Mesenchymal stem cell (in vitro differentiated cells and primary cell): Measurements from ENCODE around the gene MGMT.

Experiments
- DNase-seq: peaks from one replicate; pipeline ENCODE4 v3.0.0-alpha.2; 2013
- H2AFZ ChIP-seq: one replicate; pipeline ENCODE4 v1.6.1; 2013; ENCODE audit warnings: low read depth, mild to moderate bottlenecking, control low read depth, inconsistent platforms, low read length, moderate library complexity
- H2AK5ac ChIP-seq: 2 replicates; pipeline ENCODE4 v1.6.1; 2013; ENCODE audit warnings: low read length, moderate library complexity, mild to moderate bottlenecking, inconsistent platforms; ENCODE audit not compliant: severe bottlenecking
- H2BK120ac ChIP-seq: one replicate; pipeline ENCODE4 v1.6.1; 2013; ENCODE audit warnings: low read depth, mild to moderate bottlenecking, inconsistent platforms, low read length, moderate library complexity
- H2BK12ac ChIP-seq, 2 experiments: one replicate each; pipeline ENCODE4 v1.6.1; 2013; ENCODE audit warnings: inconsistent platforms in 2 of 2, low read length in 2 of 2, mild to moderate bottlenecking in 2 of 2, moderate library complexity in 2 of 2, control low read depth in 1 of 2
- H2BK15ac ChIP-seq: one replicate; pipeline ENCODE4 v1.6.1; 2013; ENCODE audit warnings: mild to moderate bottlenecking, low read depth, inconsistent platforms; ENCODE audit not compliant: poor library complexity, severe bottlenecking
- H2BK5ac ChIP-seq: 2 replicates; pipeline ENCODE4 v1.6.1; 2013; ENCODE audit warnings: low read depth, mild to moderate bottlenecking, low read length, control low read depth, inconsistent platforms; ENCODE audit not compliant: poor library complexity, severe bottlenecking
- H3K14ac ChIP-seq, 2 experiments: one replicate each; pipeline ENCODE4 v1.6.1; 2013; ENCODE audit warnings: inconsistent platforms in 2 of 2, low read length in 2 of 2, control low read depth in 1 of 2, mild to moderate bottlenecking in 1 of 2, moderate library complexity in 1 of 2
- H3K18ac ChIP-seq, 2 experiments: one replicate each; pipeline ENCODE4 v1.6.1; 2013; ENCODE audit warnings: inconsistent platforms in 2 of 2, low read length in 2 of 2, control low read depth in 1 of 2, low read depth in 1 of 2, mild to moderate bottlenecking in 1 of 2
- H3K23ac ChIP-seq, 2 experiments: one replicate each; pipeline ENCODE4 v1.6.1; 2013; ENCODE audit warnings: inconsistent platforms in 2 of 2, low read length in 2 of 2, mild to moderate bottlenecking in 2 of 2, moderate library complexity in 2 of 2, control low read depth in 1 of 2
- H3K27ac ChIP-seq: 2 replicates; pipeline ENCODE4 v1.5.1; 2013; ENCODE audit warnings: mild to moderate bottlenecking, moderate library complexity, low read length, control low read depth, inconsistent platforms; ENCODE audit not compliant: poor library complexity, severe bottlenecking
- H3K27me3 ChIP-seq, 2 experiments: 2 replicates each; pipeline versions ENCODE4 v1.6.1 to v1.7.0; 2013; ENCODE audit warnings: low read length in 2 of 2, mild to moderate bottlenecking in 2 of 2, moderate library complexity in 2 of 2, control low read depth in 1 of 2, inconsistent platforms in 1 of 2; ENCODE audit not compliant: control insufficient read depth in 1 of 2, insufficient read depth in 1 of 2
- H3K36me3 ChIP-seq, 2 experiments: 2 replicates each; pipeline versions ENCODE4 v1.6.1 to v1.7.0; 2013; ENCODE audit warnings: low read length in 2 of 2, control low read depth in 1 of 2, inconsistent platforms in 1 of 2, low read depth in 1 of 2, mild to moderate bottlenecking in 1 of 2; ENCODE audit not compliant: insufficient read depth in 2 of 2, control insufficient read depth in 1 of 2
- H3K4ac ChIP-seq, 2 experiments: one replicate each; pipeline ENCODE4 v1.6.1; 2013; ENCODE audit warnings: inconsistent platforms in 2 of 2, low read length in 2 of 2, mild to moderate bottlenecking in 2 of 2, moderate library complexity in 2 of 2, control low read depth in 1 of 2, low read depth in 1 of 2
- H3K4me1 ChIP-seq: 2 replicates; pipeline ENCODE4 v1.6.1; 2013; ENCODE audit warnings: low read depth, low read length, control low read depth; ENCODE audit not compliant: control insufficient read depth, insufficient read depth
- H3K4me2 ChIP-seq: 2 replicates; pipeline ENCODE4 v1.6.1; 2013; ENCODE audit warnings: low read length, mild to moderate bottlenecking, inconsistent platforms; ENCODE audit not compliant: poor library complexity, severe bottlenecking
- H3K4me3 ChIP-seq, 2 experiments: 2 replicates each; pipeline versions ENCODE4 v1.5.1 to v1.7.0; 2013; ENCODE audit warnings: low read length in 2 of 2, mild to moderate bottlenecking in 2 of 2, control low read depth in 1 of 2, low read depth in 1 of 2; ENCODE audit not compliant: insufficient read depth in 1 of 2
- H3K79me1 ChIP-seq: replicated peaks from 2 replicates; pipeline ENCODE4 v1.6.1; 2013; ENCODE audit warnings: mild to moderate bottlenecking, control low read depth, low read length, inconsistent platforms; ENCODE audit not compliant: poor library complexity, severe bottlenecking
- H3K9ac ChIP-seq: 2 replicates; pipeline ENCODE4 v1.7.0; 2013; ENCODE audit warnings: mild to moderate bottlenecking, low read length, moderate library complexity
- H3K9me3 ChIP-seq: 2 replicates; pipeline ENCODE4 v1.7.0; 2013; ENCODE audit warnings: mild to moderate bottlenecking, low read length; ENCODE audit not compliant: control insufficient read depth
- H4K8ac ChIP-seq: one replicate; pipeline ENCODE4 v1.6.1; 2013; ENCODE audit warnings: inconsistent platforms, mild to moderate bottlenecking, low read length, moderate library complexity
- H4K91ac ChIP-seq: one replicate; pipeline ENCODE4 v1.6.1; 2013; ENCODE audit warnings: mild to moderate bottlenecking, low read length, inconsistent platforms
- WGBS: methylation state at CpG from one replicate; pipeline ENCODE4 v1.1.7; 2013; ENCODE audit warnings: mixed read lengths; 5-methylcytosine and 5-hydroxymethylcytosine counted together

The MGMT gene

GRCh38 chr10:129421399-129422010, 45.5 kb upstream of the MGMT start:
- H3K4ac ChIP-seq, result no peak overlapping the region
- no peak overlapping the region for H3K4me2 ChIP-seq
- H3K4me3 ChIP-seq, result no peak overlapping the region
- H2BK12ac ChIP-seq, result no peak overlapping the region
- no peak overlapping the region for H2BK15ac ChIP-seq
- DNase-seq, result no peak
- no peak overlapping the region for H3K9ac ChIP-seq
- no peaks in the 10 kb centered on the region for H3K36me3 ChIP-seq
- no peak overlapping the region for H3K14ac ChIP-seq
- no peaks in the 10 kb centered on the region for H3K79me1 ChIP-seq
- H3K23ac ChIP-seq, result no peak overlapping the region
- H2AFZ ChIP-seq, result no peak overlapping the region
- H3K27me3 ChIP-seq, result no peaks in the 10 kb centered on the region
- no peak overlapping the region for H3K18ac ChIP-seq
- H2AK5ac ChIP-seq, result no peak overlapping the region
- H2BK120ac ChIP-seq, result no peak overlapping the region
- H3K9me3 ChIP-seq, result no peaks in the 10 kb centered on the region
- 95% methylated on average over 10 of the region's 10 CpGs for WGBS
- H3K4me1 ChIP-seq, result peaks cover 2% of the 10 kb centered on the region
- no peak overlapping the region for H2BK5ac ChIP-seq
- no peak overlapping the region for H3K27ac ChIP-seq
- peak overlapping the region; percentile 39 for H4K8ac ChIP-seq
- no peak overlapping the region for H4K91ac ChIP-seq

- H3K27ac ChIP-seq, result no peak overlapping the region
- 89% methylated on average over 15 of the region's 15 CpGs for WGBS
These were observed 42.1 kb upstream of the MGMT start for GRCh38 chr10:129424978-129425377.

GRCh38 chr10:129426606-129427005, 40.4 kb upstream of the MGMT start:
- Histone ChIP-seq H3K79me1 (no peaks in the 10 kb centered on the region), H3K18ac (no peak overlapping the region), H3K36me3 (no peaks in the 10 kb centered on the region), H3K14ac (no peak overlapping the region), H2BK120ac (no peak overlapping the region), H2BK5ac (no peak overlapping the region), H3K4me1 (no peaks in the 10 kb centered on the region), H3K27ac (no peak overlapping the region), H3K23ac (no peak overlapping the region), H4K8ac (no peak overlapping the region), H2BK12ac (no peak overlapping the region), H3K4me2 (no peak overlapping the region), H3K4me3 (no peak overlapping the region), H4K91ac (no peak overlapping the region), H2BK15ac (no peak overlapping the region), H2AK5ac (no peak overlapping the region), H3K9ac (no peak overlapping the region), H3K4ac (no peak overlapping the region), H2AFZ (no peak overlapping the region), H3K9me3 (no peaks in the 10 kb centered on the region), H3K27me3 (no peaks in the 10 kb centered on the region)
- DNase-seq, result peak; percentile 13
- WGBS, result 18% methylated on average over 5 of the region's 6 CpGs

More at GRCh38 chr10:129424978-129425377, 42.1 kb upstream of the MGMT start:
- H3K14ac ChIP-seq, result peak overlapping the region in 1 of 2 experiments; percentile 28
- H3K4me3 ChIP-seq, result no peak overlapping the region
- no peaks in the 10 kb centered on the region for H3K9me3 ChIP-seq
- no peak overlapping the region for H3K4ac ChIP-seq
- H2BK12ac ChIP-seq, result no peak overlapping the region
- no peak overlapping the region for H3K18ac ChIP-seq
- no peak overlapping the region for H3K4me2 ChIP-seq
- H4K91ac ChIP-seq, result no peak overlapping the region
- no peaks in the 10 kb centered on the region for H3K36me3 ChIP-seq
- no peak overlapping the region for H3K9ac ChIP-seq
- H3K4me1 ChIP-seq, result no peaks in the 10 kb centered on the region
- no peak for DNase-seq
- no peak overlapping the region for H3K23ac ChIP-seq
- H2BK5ac ChIP-seq, result no peak overlapping the region
- H2AK5ac ChIP-seq, result no peak overlapping the region
- H3K27me3 ChIP-seq, result no peaks in the 10 kb centered on the region
- H2BK15ac ChIP-seq, result no peak overlapping the region
- H3K79me1 ChIP-seq, result no peaks in the 10 kb centered on the region
- H4K8ac ChIP-seq, result no peak overlapping the region
- no peak overlapping the region for H2AFZ ChIP-seq
- no peak overlapping the region for H2BK120ac ChIP-seq

GRCh38 chr10:129433266-129433665, 33.8 kb upstream of the MGMT start:
- no peak overlapping the region for H3K4ac ChIP-seq
- no peaks in the 10 kb centered on the region for H3K9me3 ChIP-seq
- H3K36me3 ChIP-seq, result no peaks in the 10 kb centered on the region
- H3K79me1 ChIP-seq, result no peaks in the 10 kb centered on the region
- H2BK5ac ChIP-seq, result no peak overlapping the region
- no peak overlapping the region for H3K9ac ChIP-seq
- no peak overlapping the region for H2BK12ac ChIP-seq
- H3K27me3 ChIP-seq, result no peaks in the 10 kb centered on the region
- no peak overlapping the region for H3K4me2 ChIP-seq
- H3K14ac ChIP-seq, result no peak overlapping the region
- no peak overlapping the region for H3K4me3 ChIP-seq
- no peak overlapping the region for H3K23ac ChIP-seq
- WGBS, result 96% methylated on average over 7 of the region's 7 CpGs
- H4K91ac ChIP-seq, result no peak overlapping the region
- H2AK5ac ChIP-seq, result no peak overlapping the region
- no peak overlapping the region for H2AFZ ChIP-seq
- no peak for DNase-seq
- H4K8ac ChIP-seq, result no peak overlapping the region
- H2BK15ac ChIP-seq, result no peak overlapping the region
- H3K4me1 ChIP-seq, result no peaks in the 10 kb centered on the region
- no peak overlapping the region for H2BK120ac ChIP-seq
- H3K27ac ChIP-seq, result no peak overlapping the region
- no peak overlapping the region for H3K18ac ChIP-seq
